MM.1S (cell line): Measurements from ENCODE around the gene KREMEN2.

Source experiments
- EZH2 ChIP-seq: fragments of 300-600 bp; sonication (generic); optimal IDR thresholded peaks from 2 replicates; pipeline ENCODE3; 2017; ENCODE audit warnings: low read depth, mild to moderate bottlenecking, antibody characterized with exemption, low read length, mixed read lengths
- EZH2phosphoT487 ChIP-seq: fragments of 300-600 bp; sonication (generic); IDR thresholded peaks from 2 replicates; pipeline ENCODE4 v1.6.1; 2018; ENCODE audit warnings: antibody characterized with exemption, low read length
- TF ChIP-seq, protein P1 (sequence below): fragments of 300-600 bp; sonication (generic); IDR thresholded peaks from 2 replicates; pipeline ENCODE4 v1.5.1; 2016; ENCODE audit warnings: antibody characterized with exemption, low read length, mixed read lengths

DNA sequence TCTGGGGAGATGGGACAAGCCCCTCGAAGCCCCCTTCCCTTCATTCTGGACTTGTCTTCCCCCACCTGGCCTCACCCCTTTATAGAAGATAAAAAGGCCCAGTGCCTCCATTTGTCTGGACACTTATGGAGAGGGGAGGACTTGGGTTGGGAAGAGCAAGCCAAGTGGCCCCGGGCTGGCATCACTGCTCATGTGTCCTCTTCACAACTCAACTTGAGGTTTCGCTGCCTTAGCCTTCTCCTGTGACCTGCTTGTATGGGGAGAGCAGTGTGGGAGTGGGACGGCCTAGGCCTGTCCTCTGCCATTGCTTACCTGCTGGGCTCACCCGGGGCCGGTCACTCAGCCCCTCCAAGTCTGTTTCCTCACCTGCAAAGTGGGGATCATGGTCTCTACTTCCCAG, 6.5 kb downstream of the KREMEN2 start:
- TF ChIP-seq, protein P1, sequence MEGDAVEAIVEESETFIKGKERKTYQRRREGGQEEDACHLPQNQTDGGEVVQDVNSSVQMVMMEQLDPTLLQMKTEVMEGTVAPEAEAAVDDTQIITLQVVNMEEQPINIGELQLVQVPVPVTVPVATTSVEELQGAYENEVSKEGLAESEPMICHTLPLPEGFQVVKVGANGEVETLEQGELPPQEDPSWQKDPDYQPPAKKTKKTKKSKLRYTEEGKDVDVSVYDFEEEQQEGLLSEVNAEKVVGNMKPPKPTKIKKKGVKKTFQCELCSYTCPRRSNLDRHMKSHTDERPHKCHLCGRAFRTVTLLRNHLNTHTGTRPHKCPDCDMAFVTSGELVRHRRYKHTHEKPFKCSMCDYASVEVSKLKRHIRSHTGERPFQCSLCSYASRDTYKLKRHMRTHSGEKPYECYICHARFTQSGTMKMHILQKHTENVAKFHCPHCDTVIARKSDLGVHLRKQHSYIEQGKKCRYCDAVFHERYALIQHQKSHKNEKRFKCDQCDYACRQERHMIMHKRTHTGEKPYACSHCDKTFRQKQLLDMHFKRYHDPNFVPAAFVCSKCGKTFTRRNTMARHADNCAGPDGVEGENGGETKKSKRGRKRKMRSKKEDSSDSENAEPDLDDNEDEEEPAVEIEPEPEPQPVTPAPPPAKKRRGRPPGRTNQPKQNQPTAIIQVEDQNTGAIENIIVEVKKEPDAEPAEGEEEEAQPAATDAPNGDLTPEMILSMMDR: no peak
- TF ChIP-seq EZH2 (no peak), EZH2phosphoT487 (no peak)
